GM21528 (cell line): ENCODE data around the gene RPAP3.
A peak's percentile ranks its signal among the peaks of the same experiment; 100 is the strongest.
"Not testable (repeated sequence)": the region's sequence is repeated elsewhere in the genome, so short reads cannot be mapped to it uniquely, and the experiment has no call there.

Source experiments
- ATAC-seq: cut with Tn5 transposase; IDR thresholded peaks from one replicate; pipeline ENCODE4 v1.9.1; 2021; ENCODE audit warnings: mild to moderate bottlenecking, moderate library complexity; ENCODE audit not compliant: unreplicated experiment, low FRiP score

The RPAP3 gene

DNA sequence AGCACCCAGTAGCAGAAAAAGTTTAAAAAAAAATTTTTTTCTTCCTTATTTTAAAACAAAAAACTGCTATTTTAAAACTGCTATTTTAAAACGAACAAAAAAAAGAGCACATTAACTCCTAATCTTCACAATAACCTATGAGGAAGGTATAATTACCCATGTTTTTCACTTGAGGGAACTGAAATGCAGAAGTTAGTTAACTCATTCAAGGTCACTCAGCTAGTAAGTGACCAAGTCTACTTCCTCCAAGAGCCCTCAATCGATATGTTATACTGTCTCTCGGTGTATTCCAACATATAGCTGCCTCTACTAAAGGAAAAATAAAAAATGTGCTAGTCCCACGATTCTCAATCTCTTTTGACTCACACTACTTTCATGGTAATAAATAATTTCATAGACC lies 7.8 kb downstream of the RPAP3 start:
- no peak for ATAC-seq

DNA sequence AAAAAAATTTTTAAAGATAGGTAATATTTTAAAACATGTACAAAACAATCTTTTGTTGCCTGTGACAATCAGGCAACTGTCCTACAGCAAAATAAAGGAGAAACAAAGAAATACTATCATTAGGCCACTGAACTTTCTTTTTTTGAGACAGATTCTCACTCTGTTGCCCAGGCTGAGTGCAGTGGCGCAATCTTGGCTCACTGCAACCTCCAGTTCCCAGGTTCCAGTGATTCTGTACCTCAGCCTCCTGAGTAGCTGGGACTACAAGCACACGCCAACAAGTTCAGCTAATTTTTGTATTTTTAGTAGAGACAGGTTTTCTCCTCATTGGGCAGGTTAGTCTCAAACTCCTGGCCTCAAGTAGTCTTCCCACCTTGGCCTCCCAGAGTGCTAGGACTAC lies 16.6 kb downstream of the RPAP3 start:
- no peak for ATAC-seq

GRCh38 chr12:47687636-47688035 lies 18.2 kb downstream of the RPAP3 start:
- no peak for ATAC-seq

DNA sequence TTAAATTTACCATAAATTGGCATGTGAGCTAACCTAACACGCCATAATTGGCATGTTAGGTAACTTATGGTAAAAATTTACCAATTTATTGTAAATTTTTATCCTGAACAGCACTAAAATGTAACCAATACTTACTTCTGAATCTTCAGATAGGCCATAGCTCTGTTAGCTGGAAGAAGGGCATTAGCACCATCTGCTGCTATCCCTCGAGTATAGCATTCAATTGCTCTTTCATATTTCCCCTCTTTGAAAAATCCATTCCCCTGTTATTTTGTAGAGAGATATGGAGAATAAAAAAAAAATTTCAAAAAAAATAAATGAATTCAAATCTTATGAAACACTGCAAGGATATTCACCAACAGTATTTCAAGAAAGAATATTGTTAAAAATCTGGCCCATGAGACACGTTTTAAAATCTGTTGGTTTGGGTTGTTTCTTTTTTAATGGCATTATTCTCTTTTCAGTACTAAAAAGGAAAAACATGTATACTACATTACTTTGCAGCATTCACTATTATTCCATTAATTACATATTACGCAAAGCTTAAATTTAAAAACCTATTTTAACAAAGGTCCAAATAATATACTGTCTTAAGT lies 19.1 kb downstream of the RPAP3 start:
- ATAC-seq, result no peak

DNA sequence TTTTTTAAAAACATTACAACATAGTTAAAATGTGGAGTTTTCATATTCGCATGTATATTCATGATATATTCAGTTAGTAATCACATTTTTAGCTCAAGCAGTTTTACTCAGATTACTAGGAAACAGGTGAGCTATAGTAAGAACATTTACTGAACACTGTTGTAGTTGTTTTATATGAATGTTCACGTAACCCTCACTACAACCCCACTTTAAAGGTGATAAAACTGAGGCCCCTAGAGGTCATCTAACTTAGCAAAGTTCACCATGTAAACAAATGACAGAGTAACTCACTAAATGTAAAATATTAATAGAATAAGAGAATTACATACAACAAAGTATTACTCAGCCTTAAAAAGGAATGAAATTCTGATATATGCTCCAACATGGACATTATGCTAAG lies 26.0 kb downstream of the RPAP3 start:
- ATAC-seq, result no peak

DNA sequence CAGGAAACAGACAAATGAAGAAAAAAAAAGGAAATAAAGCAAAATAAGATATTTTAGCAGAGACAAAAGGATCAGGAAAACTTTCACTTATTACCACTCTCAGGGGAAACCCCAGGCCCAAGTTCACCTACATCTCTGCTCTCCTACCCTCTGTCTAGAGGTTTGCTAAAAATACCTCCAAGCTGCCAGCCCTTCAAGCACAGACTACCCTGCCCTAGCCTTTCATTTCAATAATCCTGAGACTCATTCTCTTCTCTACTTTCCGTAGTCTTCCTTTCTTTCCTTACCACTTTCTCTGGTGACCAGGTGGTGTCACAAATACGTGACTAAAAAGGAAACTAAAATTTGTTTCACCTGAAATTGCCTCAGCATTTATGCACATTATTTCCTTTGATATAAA lies 33.8 kb downstream of the RPAP3 start:
- ATAC-seq, result no peak

DNA sequence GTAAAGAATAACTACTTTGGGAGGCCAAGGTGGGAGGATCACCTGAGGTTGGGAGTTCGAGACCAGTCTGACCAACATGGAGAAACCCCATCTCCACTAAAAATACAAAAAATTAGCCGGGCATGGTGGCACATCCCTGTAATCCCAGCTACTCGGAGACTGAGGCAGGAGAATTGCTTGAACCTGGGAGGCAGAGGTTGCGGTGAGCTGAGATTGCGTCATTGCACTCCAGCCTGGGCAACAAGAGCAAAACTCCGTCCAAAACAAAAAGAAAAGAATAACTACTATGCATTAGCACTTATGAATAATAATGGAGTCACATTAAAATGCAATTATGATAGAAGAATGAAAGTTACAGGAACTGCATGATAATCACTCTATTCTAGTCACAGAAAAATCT lies 37.9 kb downstream of the RPAP3 start:
- ATAC-seq, result not testable (repeated sequence)

DNA sequence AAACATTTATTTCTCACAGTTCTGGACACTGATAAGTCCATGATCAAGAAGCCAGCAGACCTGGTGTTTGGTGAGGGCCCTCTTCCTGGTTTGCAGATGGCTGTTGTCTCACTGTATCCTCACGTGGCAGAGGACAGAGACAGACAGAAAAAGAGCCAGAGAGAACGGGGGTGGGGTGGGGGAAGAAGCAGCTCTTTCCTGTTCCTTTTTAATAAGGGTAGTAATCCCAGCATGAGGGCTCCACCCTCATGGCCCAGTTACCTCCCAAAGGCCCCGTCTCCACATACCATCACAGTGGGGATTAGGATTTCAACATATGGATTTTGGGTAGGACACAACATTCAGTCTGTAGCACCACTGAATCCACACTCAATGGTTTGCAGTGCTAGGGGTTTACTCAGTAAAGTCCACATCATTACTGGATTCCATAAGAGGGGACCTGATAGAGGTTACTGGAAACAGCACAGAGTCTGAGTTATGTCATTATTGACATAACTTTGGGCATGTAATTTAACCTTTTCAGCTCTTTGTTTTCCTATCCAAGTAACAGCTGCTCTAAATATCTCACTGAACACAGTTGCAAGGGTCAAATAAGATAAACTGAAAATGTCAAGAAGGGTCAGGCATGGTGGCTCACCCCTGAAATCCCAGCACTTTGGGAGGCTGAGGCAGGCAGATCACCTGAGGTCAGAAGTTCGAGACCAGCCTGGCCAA lies 53.2 kb downstream of the RPAP3 start:
- ATAC-seq, result no peak

DNA sequence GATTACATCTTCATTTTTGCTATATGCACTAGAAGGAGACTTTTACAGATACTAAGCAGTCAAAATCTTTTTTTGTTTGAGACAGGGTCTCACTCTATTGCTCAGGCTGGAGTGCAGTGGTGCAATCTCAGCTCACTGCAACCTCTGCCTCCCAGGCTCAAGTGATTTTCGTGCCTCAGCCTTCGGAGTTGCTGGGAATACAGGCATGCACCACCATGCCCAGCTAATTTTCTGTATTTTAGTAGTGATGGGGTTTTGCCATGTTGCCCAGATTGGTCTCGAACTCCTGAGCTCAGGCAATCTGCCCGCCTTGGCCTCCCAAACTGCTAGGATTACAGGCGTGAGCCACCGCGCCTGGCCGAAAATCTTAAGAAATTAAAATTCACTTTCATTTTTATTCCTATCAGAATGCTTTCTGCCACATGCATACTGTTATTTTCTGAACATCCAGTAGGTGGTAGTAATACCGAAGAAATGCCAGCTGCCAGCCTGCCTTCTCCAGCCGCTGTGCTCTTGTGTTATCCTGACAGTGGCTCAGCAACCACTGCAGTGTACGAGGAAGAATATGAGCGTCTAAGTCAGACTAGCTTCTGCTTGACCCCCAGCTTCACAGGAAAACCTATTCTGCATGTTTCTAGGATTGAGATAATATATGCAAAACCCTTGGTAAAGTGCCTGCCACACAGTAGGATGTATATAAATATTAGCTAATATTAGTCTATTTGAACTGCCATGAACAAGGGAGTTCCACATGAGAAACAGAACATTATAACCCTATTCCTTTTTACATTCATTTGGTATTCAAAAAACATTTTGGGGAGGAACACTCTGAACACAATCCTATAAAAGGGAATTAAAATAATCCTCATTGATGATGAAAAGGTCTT lies 54.2 kb downstream of the RPAP3 start:
- peak; percentile 63 for ATAC-seq

GRCh38 chr12:47650469-47650868 lies 55.4 kb downstream of the RPAP3 start:
- no peak for ATAC-seq

DNA sequence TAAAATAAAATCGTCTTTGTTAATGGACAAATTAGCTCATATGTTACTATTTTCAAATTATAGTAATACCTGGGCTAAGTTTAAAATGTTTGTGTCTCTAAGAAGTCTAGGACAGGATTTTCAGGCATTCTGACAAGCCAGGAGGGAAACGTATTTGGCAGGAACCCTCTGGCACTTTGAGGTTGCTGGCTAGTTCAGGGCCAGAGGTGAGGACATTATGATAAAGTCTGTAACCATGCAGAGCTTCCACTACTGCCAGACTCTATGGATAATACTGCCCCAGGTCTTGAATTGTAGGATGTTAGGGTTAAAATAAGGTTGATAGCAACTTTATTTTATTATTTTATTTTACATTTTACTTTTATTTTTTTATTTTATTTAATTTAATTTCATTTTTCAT lies 56.4 kb downstream of the RPAP3 start:
- ATAC-seq, result no peak

- ATAC-seq, result no peak
Measured at GRCh38 chr12:47648056-47648579, 57.7 kb downstream of the RPAP3 start.

DNA sequence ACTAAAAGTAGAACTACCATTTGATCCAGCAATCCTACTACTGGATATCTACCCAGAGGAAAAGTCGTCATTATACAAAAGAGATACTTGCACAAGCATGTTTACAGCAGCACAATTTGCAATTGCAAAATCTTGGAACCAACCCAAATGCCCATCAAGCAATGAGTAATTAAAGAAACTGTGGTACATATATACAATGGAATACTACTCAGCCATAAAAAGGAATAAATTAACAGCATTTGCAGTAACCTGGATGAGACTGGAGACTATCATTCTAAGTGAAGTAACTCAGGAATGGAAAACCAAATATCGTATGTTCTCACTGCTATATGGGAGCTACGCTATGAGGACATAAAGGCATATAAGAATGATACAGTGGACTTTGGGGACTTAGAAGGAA lies 63.5 kb downstream of the RPAP3 start:
- ATAC-seq, result not testable (repeated sequence)

- no peak for ATAC-seq
Measured at GRCh38 chr12:47636908-47637780, 68.7 kb downstream of the RPAP3 start.

- not testable (repeated sequence) for ATAC-seq
Measured at GRCh38 chr12:47635770-47636169, 70.1 kb downstream of the RPAP3 start.

- ATAC-seq, result no peak
Measured at GRCh38 chr12:47634127-47634526, 71.7 kb downstream of the RPAP3 start.

DNA sequence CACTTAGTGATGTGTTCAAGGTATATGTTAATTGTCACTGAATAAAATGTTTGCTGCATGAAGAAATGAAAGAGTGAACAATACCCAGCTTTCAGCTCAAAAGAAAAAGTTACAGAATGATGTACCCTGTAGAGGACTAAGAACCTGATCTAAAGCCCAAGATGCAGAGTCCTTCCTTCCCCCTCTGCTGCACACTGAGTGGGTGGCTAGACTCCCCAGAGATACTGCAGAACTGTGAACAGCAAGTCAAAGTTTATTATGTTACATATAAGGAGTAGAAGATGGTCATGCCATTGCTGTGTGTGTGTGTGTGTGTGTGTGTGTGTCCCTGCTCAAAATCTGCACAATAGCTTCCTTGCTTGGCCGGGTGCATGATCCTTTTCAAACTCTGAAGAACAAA lies 83.9 kb downstream of the RPAP3 start:
- no peak for ATAC-seq

DNA sequence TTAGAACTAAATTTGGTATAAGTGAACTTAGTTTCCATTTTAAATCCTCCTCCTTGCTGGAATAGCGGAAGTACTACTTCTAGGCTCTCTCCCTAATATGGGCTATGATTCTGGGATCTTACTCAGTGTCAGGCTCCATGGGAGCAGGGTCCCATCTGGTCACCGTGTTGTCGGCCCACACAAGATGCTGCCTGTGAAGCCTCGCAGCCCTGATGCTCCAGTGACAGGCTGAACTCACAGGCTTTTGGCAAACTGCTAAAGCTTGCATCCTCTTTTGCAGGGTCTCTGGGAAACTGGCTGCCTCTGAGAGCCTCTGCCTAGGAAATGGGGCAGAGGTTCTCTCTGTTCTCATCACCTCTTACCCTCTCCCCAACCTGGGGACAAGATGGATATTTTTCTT lies 88.4 kb downstream of the RPAP3 start:
- no peak for ATAC-seq

DNA sequence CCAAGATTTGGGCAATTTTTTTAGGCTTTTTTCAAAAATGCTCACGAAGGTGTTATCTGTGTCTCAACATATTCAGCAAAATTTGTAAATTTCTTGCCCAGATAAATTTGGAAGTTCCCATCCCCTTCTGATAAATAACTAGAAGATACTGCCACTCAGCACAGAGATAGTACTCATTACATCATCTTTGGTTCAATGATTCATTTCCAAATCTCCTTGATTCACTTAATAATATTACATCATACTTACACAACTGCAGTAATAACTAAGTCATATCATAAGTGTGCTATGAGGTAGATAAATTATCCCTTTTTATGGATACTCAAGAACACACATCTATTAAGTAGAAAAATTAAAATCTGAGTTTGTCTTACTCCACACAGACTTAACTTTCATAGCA lies 89.4 kb downstream of the RPAP3 start:
- ATAC-seq, result no peak

DNA sequence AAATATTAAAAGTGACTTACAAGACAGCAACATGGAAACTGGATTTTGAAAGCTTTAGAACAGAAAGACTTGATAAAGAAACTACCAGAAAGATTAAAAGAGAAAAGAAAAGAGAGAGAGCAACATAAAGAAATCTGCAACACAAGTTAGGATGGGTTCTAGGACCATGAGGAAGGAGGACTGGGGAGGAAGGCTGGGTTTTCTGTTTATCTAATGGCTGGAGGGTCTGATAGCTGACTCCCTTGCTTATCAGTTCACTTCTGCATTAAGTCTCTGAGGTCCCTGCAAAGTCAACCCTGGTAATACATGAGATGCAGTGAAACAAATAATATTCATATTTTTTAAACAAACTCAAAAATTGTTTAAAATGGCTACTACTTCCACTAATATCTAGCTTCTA lies 90.1 kb downstream of the RPAP3 start:
- ATAC-seq, result no peak
